Measurements from ENCODE around the gene UTF1. TPM values are rescaled to one million over a fixed set of nuclear protein-coding genes. Genes with fewer than 3 reads are reported as not detected.

The UTF1 gene
- polyA plus RNA-seq, 3 donors from 2014 or later: not detected

- no peak for DNase-seq
- H3K27ac Mint-ChIP-seq: no peak overlapping the region
- H3K27me3 Mint-ChIP-seq (ENCODE audit: low read depth in 3 of 3): peaks cover 0 to 2% (median 0%) of the 10 kb centered on the region in 3 donors
- no peaks in the 10 kb centered on the region for H3K9me3 Mint-ChIP-seq
- no peak overlapping the region for H3K4me3 Mint-ChIP-seq
- H3K4me1 Mint-ChIP-seq: no peaks in the 10 kb centered on the region
- no peaks in the 10 kb centered on the region for H3K36me3 Mint-ChIP-seq
Measured at GRCh38 chr10:133200621-133201031, 29.4 kb upstream of the UTF1 start.

GRCh38 chr10:133201151-133201947 is 28.7 kb upstream of the UTF1 start:
- H3K9me3 Mint-ChIP-seq: no peaks in the 10 kb centered on the region
- peaks cover 0 to 2% (median 0%) of the 10 kb centered on the region in 3 donors for H3K27me3 Mint-ChIP-seq (ENCODE audit: low read depth in 3 of 3)
- DNase-seq: no peak
- no peak overlapping the region for H3K4me3 Mint-ChIP-seq
- H3K4me1 Mint-ChIP-seq: no peaks in the 10 kb centered on the region
- no peak overlapping the region for H3K27ac Mint-ChIP-seq
- H3K36me3 Mint-ChIP-seq: no peaks in the 10 kb centered on the region

- H3K27me3 Mint-ChIP-seq (ENCODE audit: low read depth in 3 of 3): peaks cover 0 to 2% (median 0%) of the 10 kb centered on the region in 3 donors
- DNase-seq: no peak
- H3K4me3 Mint-ChIP-seq: no peak overlapping the region
- H3K9me3 Mint-ChIP-seq: no peaks in the 10 kb centered on the region
- no peak overlapping the region for H3K27ac Mint-ChIP-seq
- no peaks in the 10 kb centered on the region for H3K36me3 Mint-ChIP-seq
- H3K4me1 Mint-ChIP-seq: no peaks in the 10 kb centered on the region
Measured at GRCh38 chr10:133201948-133202725, 27.9 kb upstream of the UTF1 start.

- Mint-ChIP-seq H3K36me3 (no peaks in the 10 kb centered on the region), H3K27me3 (ENCODE audit: low read depth in 3 of 3) (peaks cover 0 to 2% (median 0%) of the 10 kb centered on the region in 3 donors), H3K27ac (no peak overlapping the region), H3K4me3 (no peak overlapping the region), H3K9me3 (no peaks in the 10 kb centered on the region), H3K4me1 (no peaks in the 10 kb centered on the region)
- no peak for DNase-seq
Measured at GRCh38 chr10:133202778-133203651, 27.0 kb upstream of the UTF1 start.

GRCh38 chr10:133203652-133204195 is 26.3 kb upstream of the UTF1 start:
- DNase-seq: no peak
- H3K27ac Mint-ChIP-seq: no peak overlapping the region
- no peak overlapping the region for H3K4me3 Mint-ChIP-seq
- H3K36me3 Mint-ChIP-seq: no peaks in the 10 kb centered on the region
- no peaks in the 10 kb centered on the region for H3K9me3 Mint-ChIP-seq
- H3K27me3 Mint-ChIP-seq (ENCODE audit: low read depth in 3 of 3): peaks cover 0 to 2% (median 0%) of the 10 kb centered on the region in 3 donors
- no peaks in the 10 kb centered on the region for H3K4me1 Mint-ChIP-seq

- no peak for DNase-seq
- Mint-ChIP-seq H3K36me3 (no peaks in the 10 kb centered on the region), H3K27ac (no peak overlapping the region), H3K4me1 (no peaks in the 10 kb centered on the region), H3K9me3 (no peaks in the 10 kb centered on the region), H3K27me3 (ENCODE audit: low read depth in 3 of 3) (peaks cover 0 to 2% (median 0%) of the 10 kb centered on the region in 3 donors), H3K4me3 (no peak overlapping the region)
Measured at GRCh38 chr10:133204226-133205015, 25.6 kb upstream of the UTF1 start.

GRCh38 chr10:133205146-133205545 is 24.9 kb upstream of the UTF1 start:
- H3K4me3 Mint-ChIP-seq: no peak overlapping the region
- H3K4me1 Mint-ChIP-seq: no peaks in the 10 kb centered on the region
- no peaks in the 10 kb centered on the region for H3K9me3 Mint-ChIP-seq
- H3K36me3 Mint-ChIP-seq: no peaks in the 10 kb centered on the region
- H3K27me3 Mint-ChIP-seq (ENCODE audit: low read depth in 3 of 3): peaks cover 0 to 2% (median 0%) of the 10 kb centered on the region in 3 donors
- no peak overlapping the region for H3K27ac Mint-ChIP-seq
- no peak for DNase-seq

GRCh38 chr10:133206356-133207040 is 23.5 kb upstream of the UTF1 start:
- Mint-ChIP-seq H3K9me3 (no peaks in the 10 kb centered on the region), H3K4me3 (no peak overlapping the region)
- DNase-seq: no peak

GRCh38 chr10:133207041-133207600 is 22.9 kb upstream of the UTF1 start:
- H3K36me3 Mint-ChIP-seq: no peaks in the 10 kb centered on the region

More at GRCh38 chr10:133206356-133207040, 23.5 kb upstream of the UTF1 start:
- peak overlapping the region in 1 of 6 donors; percentile 34 for H3K27ac Mint-ChIP-seq
- H3K27me3 Mint-ChIP-seq (ENCODE audit: low read depth in 3 of 3): peaks cover 0 to 3% (median 0%) of the 10 kb centered on the region in 3 donors
- no peaks in the 10 kb centered on the region for H3K36me3 Mint-ChIP-seq
- no peaks in the 10 kb centered on the region for H3K4me1 Mint-ChIP-seq

GRCh38 chr10:133207627-133208026 is 22.4 kb upstream of the UTF1 start:
- no peaks in the 10 kb centered on the region for H3K36me3 Mint-ChIP-seq
- H3K27me3 Mint-ChIP-seq (ENCODE audit: low read depth in 3 of 3): peaks cover 0 to 4% (median 2%) of the 10 kb centered on the region in 3 donors
- no peaks in the 10 kb centered on the region for H3K4me1 Mint-ChIP-seq
- H3K4me3 Mint-ChIP-seq: no peak overlapping the region
- H3K27ac Mint-ChIP-seq: no peak overlapping the region
- DNase-seq: no peak
- H3K9me3 Mint-ChIP-seq: peaks cover 0 to 3% (median 0%) of the 10 kb centered on the region in 6 donors

More at GRCh38 chr10:133207041-133207600, 22.9 kb upstream of the UTF1 start:
- Mint-ChIP-seq H3K4me1 (no peaks in the 10 kb centered on the region), H3K27ac (peak overlapping the region in 1 of 6 donors; percentile 34), H3K9me3 (peaks cover 0 to 2% (median 0%) of the 10 kb centered on the region in 6 donors), H3K27me3 (ENCODE audit: low read depth in 3 of 3) (peaks cover 0 to 2% (median 2%) of the 10 kb centered on the region in 3 donors), H3K4me3 (no peak overlapping the region)
- DNase-seq: no peak

- Mint-ChIP-seq H3K9me3 (peaks cover 0 to 3% (median 0%) of the 10 kb centered on the region in 6 donors), H3K4me3 (no peak overlapping the region), H3K27me3 (ENCODE audit: low read depth in 3 of 3) (peaks cover 0 to 4% (median 2%) of the 10 kb centered on the region in 3 donors), H3K27ac (no peak overlapping the region), H3K36me3 (no peaks in the 10 kb centered on the region), H3K4me1 (no peaks in the 10 kb centered on the region)
- no peak for DNase-seq
Measured at GRCh38 chr10:133208466-133208865, 21.6 kb upstream of the UTF1 start.

- H3K36me3 Mint-ChIP-seq: no peaks in the 10 kb centered on the region
- peaks cover 0 to 4% (median 2%) of the 10 kb centered on the region in 3 donors for H3K27me3 Mint-ChIP-seq (ENCODE audit: low read depth in 3 of 3)
- no peak for DNase-seq
- peaks cover 0 to 3% (median 0%) of the 10 kb centered on the region in 6 donors for H3K9me3 Mint-ChIP-seq
- H3K4me3 Mint-ChIP-seq: no peak overlapping the region
- H3K27ac Mint-ChIP-seq: no peak overlapping the region
- H3K4me1 Mint-ChIP-seq: no peaks in the 10 kb centered on the region
Measured at GRCh38 chr10:133209117-133209516, 20.9 kb upstream of the UTF1 start.

Measured in immature natural killer cell (primary cell).